ENCODE measurements around the gene SLC49A3.

The SLC49A3 gene

GRCh38 chr4:666436-666810 lies 22.5 kb downstream of the SLC49A3 start:
- no peak for DNase-seq (ENCODE audit: low read depth)

GRCh38 chr4:665751-666435 lies 23.1 kb downstream of the SLC49A3 start:
- DNase-seq (ENCODE audit: low read depth): no peak

- DNase-seq (ENCODE audit: low read depth): no peak
These were observed 23.6 kb downstream of the SLC49A3 start for GRCh38 chr4:665381-665750.

- DNase-seq (ENCODE audit: low read depth): no peak
These were observed 24.2 kb downstream of the SLC49A3 start for GRCh38 chr4:664713-665231.

GRCh38 chr4:663438-664428 lies 25.2 kb downstream of the SLC49A3 start:
- DNase-seq (ENCODE audit: low read depth): no peak

GRCh38 chr4:663046-663437 lies 25.9 kb downstream of the SLC49A3 start:
- no peak for DNase-seq (ENCODE audit: low read depth)

- no peak for DNase-seq (ENCODE audit: low read depth)
These were observed 26.8 kb downstream of the SLC49A3 start for GRCh38 chr4:661881-662761.

GRCh38 chr4:661231-661630 lies 27.7 kb downstream of the SLC49A3 start:
- DNase-seq (ENCODE audit: low read depth): no peak

GRCh38 chr4:660401-660800 lies 28.6 kb downstream of the SLC49A3 start:
- DNase-seq (ENCODE audit: low read depth): no peak

- no peak for DNase-seq (ENCODE audit: low read depth)
These were observed 29.1 kb downstream of the SLC49A3 start for GRCh38 chr4:659851-660250.

- no peak for DNase-seq (ENCODE audit: low read depth)
These were observed 30.0 kb downstream of the SLC49A3 start for GRCh38 chr4:658681-659667.

- DNase-seq (ENCODE audit: low read depth): no peak
These were observed 30.9 kb downstream of the SLC49A3 start for GRCh38 chr4:657834-658667.

- no peak for DNase-seq (ENCODE audit: low read depth)
These were observed 31.6 kb downstream of the SLC49A3 start for GRCh38 chr4:657338-657833.

GRCh38 chr4:656436-657337 lies 32.3 kb downstream of the SLC49A3 start:
- DNase-seq (ENCODE audit: low read depth): no peak

- no peak for DNase-seq (ENCODE audit: low read depth)
These were observed 33.3 kb downstream of the SLC49A3 start for GRCh38 chr4:655464-656151.

GRCh38 chr4:654871-655463 lies 34.0 kb downstream of the SLC49A3 start:
- DNase-seq (ENCODE audit: low read depth): no peak

GRCh38 chr4:654503-654845 lies 34.5 kb downstream of the SLC49A3 start:
- DNase-seq (ENCODE audit: low read depth): no peak

All from ELR (cell line).